ENCODE data around the gene MYO1D. TPM values are rescaled to one million over a fixed set of nuclear protein-coding genes. Genes with fewer than 3 reads are reported as not detected.

MYO1D gene
- total RNA-seq, 4 donors from 2014 or later: 70.5 to 92.3 (median 72.7) TPM

- Histone ChIP-seq H3K27ac (no peak overlapping the region), H3K4me1 (peaks cover 8% of the 10 kb centered on the region), H3K9me3 (no peaks in the 10 kb centered on the region), H3K27me3 (peaks cover 5% of the 10 kb centered on the region), H3K36me3 (no peaks in the 10 kb centered on the region), H3K4me3 (no peak overlapping the region)
- no peak for DNase-seq (ENCODE audit: low spot score in 2 of 2)
- no peak for TF ChIP-seq POLR2AphosphoS5 (IDR thresholded peaks at IDR 0.05)
- no peak for TF ChIP-seq POLR2A (IDR thresholded peaks at IDR 0.05)
- no peak for TF ChIP-seq EP300 (IDR thresholded peaks at IDR 0.05)
- TF ChIP-seq CTCF (IDR thresholded peaks at IDR 0.05): no peak
- 70% methylated on average over 4 of the region's 4 CpGs for WGBS
These were observed 5.8 kb upstream of the MYO1D start for GRCh38 chr17:32882734-32883133.

DNA sequence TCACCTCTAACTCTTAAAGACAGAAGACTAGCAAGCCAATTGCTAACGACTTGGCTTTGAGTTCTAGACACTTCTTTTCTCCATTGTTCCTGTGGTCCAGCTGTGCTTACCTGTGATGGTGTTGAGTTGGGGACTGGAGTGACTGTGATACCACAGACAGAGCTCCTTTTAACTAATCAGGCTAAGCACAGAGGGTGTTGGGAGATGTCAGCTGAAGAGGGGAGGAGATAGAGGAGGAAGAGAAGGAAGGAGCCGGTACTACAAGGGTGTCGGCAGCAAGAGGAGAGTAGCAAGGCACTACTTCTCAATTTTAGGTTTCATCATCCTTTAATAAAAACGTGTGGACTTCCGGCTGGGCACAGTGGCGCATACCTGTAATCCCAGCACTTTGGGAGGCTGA is 5.1 kb upstream of the MYO1D start:
- Histone ChIP-seq H3K27me3 (peaks cover 5% of the 10 kb centered on the region), H3K27ac (no peak overlapping the region), H3K4me1 (peaks cover 13% of the 10 kb centered on the region), H3K4me3 (no peak overlapping the region), H3K36me3 (no peaks in the 10 kb centered on the region), H3K9me3 (no peaks in the 10 kb centered on the region)
- no peak for TF ChIP-seq EP300 (IDR thresholded peaks at IDR 0.05)
- 74% methylated on average over 6 of the region's 6 CpGs for WGBS
- no peak for DNase-seq (ENCODE audit: low spot score in 2 of 2)

DNA sequence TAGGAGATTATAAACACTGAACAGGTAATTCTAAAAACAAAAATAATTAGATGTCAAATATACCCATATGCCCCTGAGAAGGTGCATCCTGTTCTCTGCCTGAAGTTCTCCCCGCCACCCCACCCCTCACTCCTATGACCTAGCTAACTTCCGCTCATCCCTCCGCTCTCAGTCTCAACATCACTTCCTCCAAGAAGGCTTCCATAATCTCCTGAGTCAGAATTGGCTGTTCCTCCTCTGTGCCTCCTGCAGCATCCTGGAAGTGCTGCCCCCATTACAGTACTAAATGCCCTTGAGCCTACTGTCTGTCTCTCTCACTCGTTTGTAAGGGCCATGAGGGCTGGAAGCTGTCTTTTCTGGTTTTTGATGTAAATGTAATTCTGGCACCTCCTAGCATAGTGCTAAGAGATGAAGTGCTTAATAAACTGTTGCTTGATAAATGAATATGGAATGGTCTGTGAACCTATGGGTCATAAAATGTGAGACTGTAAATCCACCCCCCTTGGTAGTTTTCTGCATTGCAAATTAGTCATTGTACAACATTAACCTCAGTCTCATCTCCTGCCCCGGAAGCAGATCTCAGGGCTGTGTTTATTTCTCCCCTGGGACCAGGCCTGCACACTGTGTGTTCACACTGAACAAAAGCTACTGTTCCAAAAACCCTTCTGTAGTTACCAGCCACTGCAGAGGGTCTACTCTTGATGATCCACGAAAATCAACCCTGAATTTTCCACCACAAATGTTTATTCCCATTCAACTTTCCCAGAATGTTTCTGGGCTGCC is 3.9 kb upstream of the MYO1D start:
- peaks cover 18% of the 10 kb centered on the region for H3K4me1 ChIP-seq
- no peaks in the 10 kb centered on the region for H3K27me3 ChIP-seq
- WGBS: 83% methylated on average over 6 of the region's 6 CpGs
- no peak overlapping the region for H3K27ac ChIP-seq
- H3K4me3 ChIP-seq: no peak overlapping the region
- no peaks in the 10 kb centered on the region for H3K36me3 ChIP-seq
- no peaks in the 10 kb centered on the region for H3K9me3 ChIP-seq
- no peak for DNase-seq (ENCODE audit: low spot score in 2 of 2)
- TF ChIP-seq POLR2AphosphoS5 (IDR thresholded peaks at IDR 0.05): no peak
- no peak for TF ChIP-seq POLR2A (IDR thresholded peaks at IDR 0.05)
- no peak for TF ChIP-seq CTCF (IDR thresholded peaks at IDR 0.05)
- TF ChIP-seq EP300 (IDR thresholded peaks at IDR 0.05): no peak

- no peak for DNase-seq (ENCODE audit: low spot score in 2 of 2)
- H3K4me3 ChIP-seq: no peak overlapping the region
- H3K27ac ChIP-seq: no peak overlapping the region
- H3K27me3 ChIP-seq: no peaks in the 10 kb centered on the region
- no peaks in the 10 kb centered on the region for H3K36me3 ChIP-seq
- no peaks in the 10 kb centered on the region for H3K9me3 ChIP-seq
- 97% methylated on average over 1 of the region's 1 CpG for WGBS
- peaks cover 26% of the 10 kb centered on the region for H3K4me1 ChIP-seq
- no peak for TF ChIP-seq EP300 (IDR thresholded peaks at IDR 0.05)
- TF ChIP-seq POLR2AphosphoS5 (IDR thresholded peaks at IDR 0.05): no peak
- no peak for TF ChIP-seq POLR2A (IDR thresholded peaks at IDR 0.05)
- no peak for TF ChIP-seq CTCF (IDR thresholded peaks at IDR 0.05)
These were observed 2.2 kb upstream of the MYO1D start for GRCh38 chr17:32879134-32879533.

DNA sequence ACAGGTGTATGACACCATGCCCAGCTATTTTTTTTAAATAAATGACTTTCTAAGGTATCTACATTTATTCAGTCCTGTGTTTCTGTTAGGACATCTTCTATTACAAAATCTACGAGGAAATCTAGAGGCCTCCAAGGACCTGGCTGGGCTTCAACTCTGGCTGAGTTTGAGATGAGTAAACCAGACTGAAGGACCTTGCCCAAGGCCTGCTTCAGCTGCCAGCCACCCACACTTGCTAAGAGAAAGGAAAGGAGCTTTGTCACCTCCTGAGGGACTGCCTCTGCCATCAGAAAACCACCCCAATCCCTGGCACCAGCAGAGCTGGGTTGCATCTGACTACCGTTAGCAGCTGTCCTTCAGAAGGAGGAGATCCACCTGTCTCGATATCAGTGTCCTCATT is 1.3 kb upstream of the MYO1D start:
- H3K27ac ChIP-seq: peak overlapping the region; percentile 99
- peak; percentile 83 to 86 for DNase-seq (ENCODE audit: low spot score in 2 of 2)
- H3K27me3 ChIP-seq: no peaks in the 10 kb centered on the region
- TF ChIP-seq CTCF (IDR thresholded peaks at IDR 0.05) (no peak), POLR2A (IDR thresholded peaks at IDR 0.05) (no peak), EP300 (IDR thresholded peaks at IDR 0.05) (no peak), POLR2AphosphoS5 (IDR thresholded peaks at IDR 0.05) (no peak)
- no peaks in the 10 kb centered on the region for H3K36me3 ChIP-seq
- WGBS: 70% methylated on average over 3 of the region's 3 CpGs
- H3K4me1 ChIP-seq: peaks cover 26% of the 10 kb centered on the region
- H3K4me3 ChIP-seq: no peak overlapping the region
- H3K9me3 ChIP-seq: no peaks in the 10 kb centered on the region

All from suprapubic skin (tissue), 4 donors.